A549 treated with dexamethasone at 1 μM for 4 hours (cell line): ENCODE results near the gene DNM2. TPM values are rescaled to one million over a fixed set of nuclear protein-coding genes. Genes with fewer than 3 reads are reported as not detected.

ENCODE experiments used
- total RNA-seq: library from RNA; stranded (reverse); fragments of 200-300 nt; extraction: Qiagen RNA extraction; gene quantifications from 5 replicates; pipeline ENCODE4 v1.2.3, GENCODE V29; 2022

DNM2 gene
- total RNA-seq, result 42.4 to 60.9 TPM (median 58.5 TPM) in 5 replicates

DNA sequence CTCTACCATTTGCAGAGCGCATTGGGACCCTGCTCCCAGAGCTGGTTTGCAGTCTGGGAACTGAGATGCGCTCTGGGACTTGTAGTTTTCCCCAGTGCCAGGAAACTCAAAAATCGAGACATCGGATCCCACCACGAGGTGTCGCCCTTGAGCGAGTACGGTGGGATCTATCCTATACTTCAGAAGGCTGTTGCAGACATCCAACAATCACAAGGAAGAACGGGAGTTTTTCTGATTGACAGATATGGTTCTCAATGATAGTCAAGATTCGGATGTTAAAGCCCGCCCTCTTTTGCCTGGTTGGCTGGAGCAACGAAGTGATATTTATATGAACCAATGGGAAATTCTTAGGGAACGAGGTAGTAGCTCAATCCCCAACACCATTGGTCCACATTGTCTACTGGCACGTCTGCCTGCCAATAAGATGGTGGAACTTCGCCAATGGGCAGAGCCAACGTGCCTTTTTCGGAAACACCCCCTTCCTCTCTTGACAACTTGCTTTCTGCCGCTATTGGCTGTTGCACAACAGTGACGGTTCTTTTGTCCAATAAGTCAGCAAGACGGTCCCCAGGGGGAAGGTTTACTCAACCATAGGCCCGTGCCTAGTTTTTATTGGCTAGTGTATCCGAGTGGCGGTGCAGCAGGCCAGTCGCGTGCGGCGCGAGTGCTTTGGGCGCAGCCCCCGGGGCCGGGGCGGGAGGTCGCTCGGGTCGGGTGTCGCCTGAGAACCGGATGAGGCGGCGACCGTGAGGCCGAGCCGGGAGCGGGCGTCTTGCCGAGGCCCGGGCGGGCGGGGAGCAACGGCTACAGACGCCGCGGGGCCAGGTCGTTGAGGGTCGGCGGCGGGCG lies at the start of gene DNM2:
DNM2 (plus strand) TSS at position 724 of the 849 bp plus-strand sequence. CDS start 164 bp downstream, outside the sequence.

DNA sequence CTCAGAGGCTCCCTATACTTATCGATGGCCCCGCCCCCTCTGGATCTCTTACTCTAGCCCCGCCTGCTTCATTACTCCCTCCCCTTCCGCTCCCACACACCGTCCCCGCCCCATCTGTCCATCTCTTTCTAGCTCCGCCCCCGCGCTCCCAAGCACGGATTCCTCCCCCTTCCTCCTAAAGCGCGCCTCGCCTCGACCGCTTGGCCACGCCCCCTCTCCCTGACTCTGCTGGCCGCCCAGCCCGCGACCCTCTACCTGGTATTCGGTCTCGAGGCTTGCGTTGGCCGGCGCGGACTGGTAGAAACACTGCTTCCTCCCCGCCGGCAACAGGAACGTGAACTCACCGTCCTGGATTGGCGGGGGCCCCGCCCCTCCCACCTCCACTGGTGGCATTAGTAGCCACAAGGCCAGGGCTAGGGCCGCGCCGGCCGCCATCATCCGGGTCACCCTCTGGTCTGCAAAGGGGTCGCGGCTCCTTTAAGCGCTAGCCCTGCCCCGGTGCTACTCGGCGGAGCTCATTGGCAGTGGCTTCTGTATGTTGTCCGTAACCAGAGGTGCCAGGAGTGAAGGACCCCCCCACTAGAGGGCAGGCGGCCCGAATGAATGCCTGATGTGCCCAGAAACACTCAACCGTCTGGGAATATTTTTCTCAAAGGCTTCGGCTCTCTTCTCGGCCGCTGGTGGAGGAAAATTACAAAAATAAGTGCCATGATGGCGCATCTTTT lies 118.0 kb downstream of the DNM2 start, which contains the start of gene TMED1:
TMED1 (minus strand) TSS at position 459 of the 725 bp plus-strand sequence; CDS start at position 438, 21 bp downstream.

DNA sequence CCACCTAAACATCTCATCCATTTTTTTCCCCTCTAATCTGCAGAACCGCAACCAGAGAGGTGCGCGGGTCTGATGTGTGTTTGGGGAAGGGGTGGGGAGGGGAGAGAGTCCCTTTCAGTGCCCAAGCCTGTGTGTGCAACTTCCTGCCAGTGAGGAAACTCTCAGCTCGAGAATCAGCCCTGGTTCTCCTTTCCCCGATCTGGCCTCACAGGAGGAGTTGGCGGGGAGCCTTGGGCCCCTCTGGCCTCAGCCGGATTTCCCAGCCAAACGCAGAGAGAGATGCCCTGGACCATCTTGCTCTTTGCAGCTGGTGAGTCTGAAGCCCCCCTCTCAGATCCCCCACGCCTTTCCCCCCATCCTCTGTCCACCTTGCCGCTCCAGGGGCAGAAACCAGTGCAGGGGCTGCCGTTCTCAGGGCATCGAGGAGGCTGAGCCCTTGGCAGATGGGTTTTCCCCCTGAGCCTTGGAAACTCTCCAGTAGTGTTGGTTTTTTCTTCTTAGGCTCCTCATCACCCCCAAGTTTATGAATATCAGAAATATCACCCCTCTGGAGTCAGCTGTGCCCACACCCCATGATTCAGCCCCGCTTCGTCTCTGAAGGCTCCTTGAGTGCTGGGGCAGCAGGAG lies 130.5 kb downstream of the DNM2 start, which contains the start of gene C19orf38:
C19orf38 (plus strand) TSS at position 186 of the 627 bp plus-strand sequence; CDS start at position 280, 94 bp downstream.

DNA sequence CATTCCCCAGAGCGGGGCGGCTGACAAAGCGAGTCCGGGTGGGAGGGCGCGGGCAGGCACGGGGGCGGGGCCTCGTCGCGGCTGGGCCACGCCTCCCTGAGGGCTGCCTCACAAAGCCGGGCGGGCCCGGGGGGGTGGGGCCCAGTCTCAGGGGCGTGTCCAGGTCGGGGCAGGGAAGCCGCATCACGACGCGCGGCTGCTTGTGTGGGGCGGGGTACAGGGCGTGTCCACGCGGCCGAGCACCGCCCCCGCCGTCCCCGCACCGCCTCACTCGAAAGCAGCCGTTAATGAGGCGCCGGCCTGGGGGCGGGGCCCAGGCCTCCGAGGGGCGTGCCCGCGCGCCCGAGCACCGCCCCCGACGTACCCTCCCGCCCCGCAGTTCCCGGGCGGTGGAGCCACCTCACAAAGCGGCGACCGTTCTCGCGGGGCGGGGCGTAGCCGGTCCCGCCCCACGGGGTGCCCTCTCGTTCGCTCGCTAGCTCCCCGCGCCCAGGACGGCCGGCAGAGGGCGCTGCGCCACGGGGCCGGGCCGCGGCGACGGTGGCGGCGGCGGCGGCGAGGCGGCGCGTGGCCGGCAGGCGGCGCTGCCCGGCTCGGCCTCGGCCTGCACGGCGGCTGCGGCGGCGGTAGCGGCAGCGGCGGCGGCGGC lies 153.2 kb downstream of the DNM2 start, which contains the start of gene CARM1:
CARM1 (plus strand) TSS at position 599 of the 649 bp plus-strand sequence. CDS start 150 bp downstream, outside the sequence.

Other genes starting within 250 kb of the DNM2 start
- 51.2 to 65.3 TPM (median 56.6 TPM) in 5 replicates for gene KEAP1, start 214.7 kb upstream of the DNM2 start, total RNA-seq
- 0.98 to 1.7 TPM (median 1.4 TPM) in 5 replicates for gene S1PR5, start 200.6 kb upstream of the DNM2 start, total RNA-seq
- 16.4 to 21.2 TPM (median 20.6 TPM) in 5 replicates for gene ATG4D, start 174.2 kb upstream of the DNM2 start, total RNA-seq
- gene KRI1, start 152.1 kb upstream of the DNM2 start, total RNA-seq, result 13.0 to 18.8 TPM (median 16.6 TPM) in 5 replicates
- gene CDKN2D, start 149.1 kb upstream of the DNM2 start, total RNA-seq, result 4.6 to 5.9 TPM (median 5.3 TPM) in 5 replicates
- 25.7 to 36.9 TPM (median 30.2 TPM) in 5 replicates for gene AP1M2, start 130.8 kb upstream of the DNM2 start, total RNA-seq
- gene SLC44A2, start 92.5 kb upstream of the DNM2 start, total RNA-seq, result 6.8 to 9.8 TPM (median 8.8 TPM) in 5 replicates
- 132 to 191 TPM (median 177 TPM) in 5 replicates for gene ILF3, start 63.7 kb upstream of the DNM2 start, total RNA-seq
- gene QTRT1, start 16.6 kb upstream of the DNM2 start, total RNA-seq, result 25.9 to 31.2 TPM (median 30.5 TPM) in 5 replicates
- 23.3 to 25.0 TPM (median 23.7 TPM) in 5 replicates for gene TMED1, start 118.1 kb downstream of the DNM2 start, total RNA-seq
- 0.07 to 0.18 TPM (median 0.14 TPM) in 4 of 5 replicates, not detected in the other for gene C19orf38, start 130.3 kb downstream of the DNM2 start, total RNA-seq
- 36.7 to 54.6 TPM (median 52.1 TPM) in 5 replicates for gene CARM1, start 153.5 kb downstream of the DNM2 start, total RNA-seq
- gene YIPF2, start 210.6 kb downstream of the DNM2 start, total RNA-seq, result 13.3 to 23.3 TPM (median 20.9 TPM) in 5 replicates
- gene TIMM29, start 210.7 kb downstream of the DNM2 start, total RNA-seq, result 13.3 to 17.4 TPM (median 15.2 TPM) in 5 replicates
- 7.3 to 9.8 TPM (median 8.9 TPM) in 5 replicates for gene SMARCA4, start 243.0 kb downstream of the DNM2 start, total RNA-seq